Sigmoid colon (tissue), 7 donors: ENCODE results near the gene BHLHA15. TPM values are rescaled to one million over a fixed set of nuclear protein-coding genes. Genes with fewer than 3 reads are reported as not detected.
A peak's percentile ranks its signal among the peaks of the same experiment; 100 is the strongest.

Experiments
- DNase-seq: peaks from one replicate; pipeline ENCODE4 v3.0.0-alpha.2; 2019
- H3K27ac ChIP-seq, 4 donors: fragments of 200-600 bp; sonication (generic); one replicate each; pipeline ENCODE4 v1.5.1; 2016 to 2019; ENCODE audit warnings: mild to moderate bottlenecking in 1 of 4
- H3K27me3 ChIP-seq, 3 donors: fragments of 200-600 bp; sonication (generic); one replicate each; pipeline ENCODE4 v1.5.1; 2019; ENCODE audit warnings: mild to moderate bottlenecking in 1 of 3
- H3K36me3 ChIP-seq, 4 donors: fragments of 200-600 bp; sonication (generic); one replicate each; pipeline ENCODE4 v1.5.1; 2016 to 2019
- H3K4me1 ChIP-seq, 4 donors: fragments of 200-600 bp; sonication (generic); one replicate each; pipeline ENCODE4 v1.5.1; 2017 to 2019
- H3K4me3 ChIP-seq, 4 donors: fragments of 200-600 bp; sonication (generic); one replicate each; pipeline ENCODE4 v1.5.1; 2017 to 2019; ENCODE audit warnings: mild to moderate bottlenecking in 2 of 4, moderate library complexity in 1 of 4
- H3K9me3 ChIP-seq, 4 donors: fragments of 200-600 bp in 3 of 4; sonication (generic) in 3 of 4; one replicate each; pipeline versions ENCODE4 v1.5.1 to v1.6.1; 2013 to 2019
- EP300 ChIP-seq, 4 donors: sonication (generic); formaldehyde crosslinking; IDR thresholded peaks; one replicate each; pipeline ENCODE4 v1.6.1; 2017; ENCODE audit warnings: antibody characterized with exemption in 4 of 4
- POLR2A ChIP-seq, 2 donors: fragments of 450-650 bp; IDR thresholded peaks; one replicate each; pipeline ENCODE4 v1.6.1; 2016; ENCODE audit warnings: antibody characterized with exemption in 2 of 2, mild to moderate bottlenecking in 2 of 2, moderate library complexity in 2 of 2
- POLR2AphosphoS5 ChIP-seq, 4 donors: sonication (generic); formaldehyde crosslinking; IDR thresholded peaks; one replicate each; pipeline ENCODE4 v1.6.1; 2017; ENCODE audit warnings: antibody characterized with exemption in 4 of 4
- WGBS, 2 donors: extraction: QIAGEN DNeasy Blood & Tissue Kit; methylation state at CpG; one replicate each; pipeline ENCODE4 v1.1.7; 2013; 5-methylcytosine and 5-hydroxymethylcytosine counted together
- intact Hi-C: fragments of 100-400 bp; cut with DNase I; formaldehyde crosslinking; loops from one replicate; pipeline ENCODE4 v1.15.1; 2023
- polyA plus RNA-seq, 3 donors: library from polyadenylated mRNA; stranded (reverse); fragments of 200-250 nt; gene quantifications; one replicate each; pipeline ENCODE4 v1.2.3, GENCODE V29; 2013
- total RNA-seq, 4 donors: library from RNA; depleted of rRNA; stranded (reverse); fragments of >200 nt; gene quantifications; one replicate each; pipeline ENCODE4 v1.1.0, GENCODE V29; 2016
- TF ChIP-seq, protein P1 (sequence below), 4 experiments: fragments of 450-650 bp in 3 of 4; fragments of 200-600 bp in 1 of 4; IDR thresholded peaks; one replicate each; pipeline ENCODE4 v1.5.1; 2016 to 2019; ENCODE audit warnings: antibody characterized with exemption in 4 of 4, mild to moderate bottlenecking in 3 of 4, moderate library complexity in 2 of 4
- donor health status: healthy with polysubstance abuse.
- donor health status: Bipolar disorder and iron deficiency.
- donor health status: healthy.

The BHLHA15 gene
- total and polyA plus RNA-seq, 7 donors, result 1.2 to 1.4 TPM; not detected in 5

GRCh38 chr7:98185101-98185500 lies 26.1 kb upstream of the BHLHA15 start:
- Histone ChIP-seq H3K4me3 (no peak overlapping the region), H3K4me1 (peaks cover 0 to 18% (median 12%) of the 10 kb centered on the region in 4 donors), H3K9me3 (no peaks in the 10 kb centered on the region), H3K27me3 (no peaks in the 10 kb centered on the region), H3K36me3 (peaks cover 0 to 5% (median under 1%) of the 10 kb centered on the region in 4 donors), H3K27ac (peak overlapping the region in 1 of 4 donors; percentile 83)
- no peak for TF ChIP-seq POLR2A (IDR thresholded peaks at IDR 0.05)
- TF ChIP-seq EP300 (IDR thresholded peaks at IDR 0.05), result no peak
- TF ChIP-seq, protein P1, sequence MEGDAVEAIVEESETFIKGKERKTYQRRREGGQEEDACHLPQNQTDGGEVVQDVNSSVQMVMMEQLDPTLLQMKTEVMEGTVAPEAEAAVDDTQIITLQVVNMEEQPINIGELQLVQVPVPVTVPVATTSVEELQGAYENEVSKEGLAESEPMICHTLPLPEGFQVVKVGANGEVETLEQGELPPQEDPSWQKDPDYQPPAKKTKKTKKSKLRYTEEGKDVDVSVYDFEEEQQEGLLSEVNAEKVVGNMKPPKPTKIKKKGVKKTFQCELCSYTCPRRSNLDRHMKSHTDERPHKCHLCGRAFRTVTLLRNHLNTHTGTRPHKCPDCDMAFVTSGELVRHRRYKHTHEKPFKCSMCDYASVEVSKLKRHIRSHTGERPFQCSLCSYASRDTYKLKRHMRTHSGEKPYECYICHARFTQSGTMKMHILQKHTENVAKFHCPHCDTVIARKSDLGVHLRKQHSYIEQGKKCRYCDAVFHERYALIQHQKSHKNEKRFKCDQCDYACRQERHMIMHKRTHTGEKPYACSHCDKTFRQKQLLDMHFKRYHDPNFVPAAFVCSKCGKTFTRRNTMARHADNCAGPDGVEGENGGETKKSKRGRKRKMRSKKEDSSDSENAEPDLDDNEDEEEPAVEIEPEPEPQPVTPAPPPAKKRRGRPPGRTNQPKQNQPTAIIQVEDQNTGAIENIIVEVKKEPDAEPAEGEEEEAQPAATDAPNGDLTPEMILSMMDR (IDR thresholded peaks at IDR 0.05), result no peak
- no peak for TF ChIP-seq POLR2AphosphoS5 (IDR thresholded peaks at IDR 0.05)
- DNase-seq, result no peak
- 87 to 89% methylated on average over 7 of the region's 7 CpGs for WGBS, 2 donors
- intact Hi-C loops, result no loop called here

- Histone ChIP-seq H3K27me3 (no peaks in the 10 kb centered on the region), H3K4me3 (peak overlapping the region in 1 of 4 donors; percentile 13), H3K9me3 (no peaks in the 10 kb centered on the region), H3K27ac (peak overlapping the region; percentile 43 to 83 (median 65)), H3K4me1 (peaks cover 0 to 18% (median 12%) of the 10 kb centered on the region in 4 donors), H3K36me3 (peaks cover 0 to 16% (median 4%) of the 10 kb centered on the region in 4 donors)
- 80 to 87% methylated on average over 9 of the region's 9 CpGs for WGBS, 2 donors
- intact Hi-C loops, result no loop called here
- TF ChIP-seq, protein P1 (IDR thresholded peaks at IDR 0.05), result no peak
- TF ChIP-seq POLR2AphosphoS5 (IDR thresholded peaks at IDR 0.05), result peak in 1 of 4 donors; percentile 2
- DNase-seq, result no peak
These were observed 24.6 kb upstream of the BHLHA15 start for GRCh38 chr7:98186452-98187137.

- peaks cover 0 to 18% (median 12%) of the 10 kb centered on the region in 4 donors for H3K4me1 ChIP-seq
- H3K27ac ChIP-seq, result peak overlapping the region; percentile 43 to 83 (median 65)
- H3K36me3 ChIP-seq, result peaks cover 0 to 22% (median 6%) of the 10 kb centered on the region in 4 donors
- 55 to 73% methylated on average over 1 of the region's 1 CpG for WGBS, 2 donors
- intact Hi-C loops, result no loop called here
- TF ChIP-seq POLR2AphosphoS5 (IDR thresholded peaks at IDR 0.05) (peak in 1 of 4 donors; percentile 54), EP300 (IDR thresholded peaks at IDR 0.05) (no peak)
- no peaks in the 10 kb centered on the region for H3K27me3 ChIP-seq
- no peaks in the 10 kb centered on the region for H3K9me3 ChIP-seq
- no peak for DNase-seq
- peak overlapping the region in 1 of 4 donors; percentile 13 for H3K4me3 ChIP-seq
These were observed 24.1 kb upstream of the BHLHA15 start for GRCh38 chr7:98187138-98187502.

DNA sequence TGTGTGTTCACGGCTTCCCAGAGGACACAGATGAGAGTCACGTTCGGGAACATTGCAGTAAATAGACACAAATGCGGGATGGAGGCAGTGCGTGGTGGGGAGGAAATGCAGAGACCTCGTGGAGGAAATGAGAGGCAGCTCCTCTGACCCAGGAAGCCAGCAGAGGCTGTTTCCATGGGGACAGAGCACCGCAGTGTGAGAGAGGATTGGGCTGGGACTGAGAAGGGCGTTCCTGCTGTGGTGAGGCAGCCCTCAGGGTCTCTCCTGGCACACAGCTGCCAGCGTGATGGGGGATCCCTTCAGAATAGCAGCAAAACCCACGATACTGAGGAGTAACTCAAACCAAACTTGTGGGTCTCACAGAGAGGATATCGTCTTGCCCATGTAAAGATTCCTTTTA lies 21.7 kb upstream of the BHLHA15 start:
- intact Hi-C loops, result no loop called here
- no peak for TF ChIP-seq POLR2AphosphoS5 (IDR thresholded peaks at IDR 0.05)
- no peak for TF ChIP-seq POLR2A (IDR thresholded peaks at IDR 0.05)
- TF ChIP-seq, protein P1 (IDR thresholded peaks at IDR 0.05), result no peak
- TF ChIP-seq EP300 (IDR thresholded peaks at IDR 0.05), result no peak
- 94 to 95% methylated on average over 11 of the region's 11 CpGs for WGBS, 2 donors
- no peaks in the 10 kb centered on the region for H3K27me3 ChIP-seq
- DNase-seq, result no peak
- H3K9me3 ChIP-seq, result no peaks in the 10 kb centered on the region
- H3K4me3 ChIP-seq, result no peak overlapping the region
- H3K27ac ChIP-seq, result no peak overlapping the region
- peaks cover 0 to 18% (median 12%) of the 10 kb centered on the region in 4 donors for H3K4me1 ChIP-seq
- peaks cover 0 to 46% (median 15%) of the 10 kb centered on the region in 4 donors for H3K36me3 ChIP-seq

DNA sequence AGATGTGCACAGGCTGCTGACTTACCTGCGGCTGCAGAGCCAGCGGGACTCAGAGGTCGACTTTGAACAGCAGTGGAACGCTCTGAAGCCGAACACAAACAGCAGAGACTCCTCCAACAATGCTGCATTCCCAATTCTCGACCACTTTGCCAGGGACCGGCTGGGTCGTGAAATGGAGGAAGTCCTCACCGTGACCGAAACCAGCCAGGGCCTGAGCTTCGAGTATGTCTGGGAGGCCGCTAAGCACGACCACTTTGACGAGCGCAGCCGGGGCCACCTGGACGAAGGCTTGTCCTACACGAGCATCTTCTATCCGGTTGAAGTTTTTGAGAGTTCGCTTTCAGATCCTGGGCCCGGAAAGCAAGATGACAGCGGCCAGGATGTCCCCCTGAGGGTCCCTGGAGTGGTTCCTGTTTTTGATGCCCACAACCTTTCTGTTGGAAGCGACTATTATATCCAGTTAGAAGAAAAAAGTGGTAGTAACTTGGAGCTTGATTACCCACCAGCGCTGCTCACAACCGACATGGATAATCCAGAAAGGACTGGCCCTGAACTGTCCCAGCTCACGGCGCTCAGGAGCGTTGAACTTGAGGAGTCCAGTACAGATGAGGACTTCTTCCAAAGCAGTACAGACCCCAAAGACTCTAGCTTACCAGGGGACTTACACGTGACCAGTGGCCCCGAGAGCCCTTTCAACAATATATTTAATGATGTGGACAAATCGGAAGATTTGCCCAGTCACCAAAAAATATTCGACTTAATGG lies 19.4 kb upstream of the BHLHA15 start:
- intact Hi-C loops, result no loop called here
- peaks cover 0 to 7% (median 2%) of the 10 kb centered on the region in 4 donors for H3K4me1 ChIP-seq
- 97% methylated on average over 32 of the region's 32 CpGs for WGBS, 2 donors

More for the DNA sequence above, 19.4 kb upstream of the BHLHA15 start:
- Histone ChIP-seq H3K4me3 (no peak overlapping the region), H3K36me3 (peaks cover 7 to 66% (median 16%) of the 10 kb centered on the region in 4 donors), H3K9me3 (no peaks in the 10 kb centered on the region), H3K27ac (no peak overlapping the region), H3K27me3 (no peaks in the 10 kb centered on the region)
- no peak for DNase-seq
- TF ChIP-seq EP300 (IDR thresholded peaks at IDR 0.05) (no peak), POLR2A (IDR thresholded peaks at IDR 0.05) (no peak), POLR2AphosphoS5 (IDR thresholded peaks at IDR 0.05) (no peak)
- TF ChIP-seq, protein P1 (IDR thresholded peaks at IDR 0.05), result no peak
